HG02852 (cell line): Measurements from ENCODE around the gene TEX29.

Experiments used
- ATAC-seq: cut with Tn5 transposase; IDR thresholded peaks from one replicate; pipeline ENCODE4 v1.9.1; 2021; ENCODE audit warnings: mild to moderate bottlenecking, moderate library complexity; ENCODE audit not compliant: unreplicated experiment

TEX29 gene

DNA sequence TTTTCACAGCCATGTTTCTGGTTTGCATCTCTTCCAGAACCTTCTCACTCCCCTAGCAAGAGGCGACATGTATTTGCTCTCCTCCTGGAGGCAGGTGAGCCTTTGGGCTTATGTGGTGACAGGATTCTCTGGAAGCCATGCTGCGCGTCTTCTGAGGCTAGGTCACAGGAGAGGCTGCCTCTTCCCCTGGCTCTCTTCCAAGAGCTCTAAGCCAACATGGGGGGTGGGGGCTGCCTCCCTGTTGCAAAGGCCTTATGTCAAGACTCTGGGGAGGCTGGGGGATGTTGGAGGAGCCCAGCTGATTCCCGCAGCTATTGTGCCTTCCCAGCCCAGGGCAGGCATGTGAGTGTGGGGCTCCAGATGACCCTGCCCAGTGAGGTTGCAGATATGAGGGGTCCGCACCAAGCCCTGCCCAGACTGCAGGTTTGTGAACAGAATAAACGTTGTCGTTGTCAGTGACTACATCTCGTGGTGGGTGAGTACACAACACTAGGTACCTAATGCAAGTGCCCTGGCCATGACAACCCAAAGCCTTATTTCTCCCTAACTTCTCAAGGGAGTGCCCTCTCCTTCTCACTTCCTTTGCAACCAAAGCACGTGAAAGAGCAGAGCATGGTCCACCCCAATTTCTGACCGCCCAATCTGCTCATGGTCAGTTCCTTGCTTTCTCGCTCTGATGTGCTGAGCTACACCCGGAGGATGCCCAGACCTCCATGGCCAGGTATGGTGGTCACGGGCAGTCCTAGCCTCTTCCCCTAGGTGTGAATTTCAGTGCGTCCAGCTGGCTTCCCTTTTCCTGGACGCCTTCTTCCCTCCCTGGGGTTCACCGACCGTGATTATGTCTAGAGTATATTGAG lies 44.9 kb downstream of the TEX29 start:
- no peak for ATAC-seq

DNA sequence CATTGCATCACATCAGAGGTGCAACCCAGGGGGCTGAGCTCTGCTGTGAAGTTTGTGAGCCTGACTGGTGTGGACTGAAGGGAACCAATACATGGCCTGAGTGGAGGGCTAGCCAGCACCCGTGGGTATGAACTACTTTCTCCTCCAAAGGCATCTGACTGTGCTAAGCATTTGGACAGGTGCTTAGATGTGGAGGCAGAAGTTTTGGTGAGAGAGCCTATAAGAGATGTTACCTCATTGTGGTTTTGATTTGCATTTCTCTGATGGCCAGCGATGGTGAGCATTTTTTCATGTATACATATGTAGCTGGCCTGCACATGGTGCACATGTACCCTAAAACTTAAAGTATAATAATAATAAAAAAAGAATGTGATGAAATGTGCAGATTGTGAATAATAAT lies 46.9 kb downstream of the TEX29 start:
- ATAC-seq: no peak

DNA sequence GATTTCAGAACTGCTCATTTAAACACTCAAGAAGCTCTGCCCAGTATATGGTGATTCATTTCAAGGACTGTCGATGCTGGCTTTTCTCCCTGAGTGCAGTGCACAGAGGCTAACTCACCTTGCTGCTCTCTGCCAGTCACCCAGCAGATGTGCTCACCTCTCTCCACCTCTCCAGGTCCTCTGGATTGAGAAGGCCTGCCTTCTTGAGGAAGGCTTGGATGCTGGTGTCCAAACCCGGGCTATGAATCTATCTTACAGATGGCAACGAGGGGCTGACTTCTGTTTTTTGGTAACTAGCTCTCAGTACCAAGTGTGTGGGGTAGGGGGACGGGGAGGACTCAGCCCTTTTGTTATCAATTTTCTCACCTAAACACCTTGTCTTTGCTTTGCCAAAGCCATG lies 47.6 kb downstream of the TEX29 start:
- ATAC-seq: no peak

DNA sequence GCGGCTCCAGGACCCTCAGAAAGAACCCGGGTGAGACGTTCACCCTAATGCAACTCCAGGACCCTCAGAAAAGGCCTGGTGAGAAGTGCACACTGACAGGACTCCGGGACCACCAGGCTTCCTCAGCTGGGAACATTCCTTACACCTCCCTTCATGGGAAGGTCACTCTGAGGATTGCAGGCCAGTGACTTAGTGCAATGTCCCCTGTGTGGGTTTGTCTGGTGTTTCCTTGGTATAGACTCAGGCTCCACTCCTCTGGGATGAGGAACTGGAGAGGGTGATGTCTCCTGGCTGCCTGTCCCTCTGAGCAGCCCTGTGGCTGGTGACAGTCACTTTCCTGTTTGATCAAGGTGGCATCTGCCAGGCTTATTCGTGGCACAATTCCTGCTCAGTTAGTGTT lies 49.7 kb downstream of the TEX29 start:
- no peak for ATAC-seq

DNA sequence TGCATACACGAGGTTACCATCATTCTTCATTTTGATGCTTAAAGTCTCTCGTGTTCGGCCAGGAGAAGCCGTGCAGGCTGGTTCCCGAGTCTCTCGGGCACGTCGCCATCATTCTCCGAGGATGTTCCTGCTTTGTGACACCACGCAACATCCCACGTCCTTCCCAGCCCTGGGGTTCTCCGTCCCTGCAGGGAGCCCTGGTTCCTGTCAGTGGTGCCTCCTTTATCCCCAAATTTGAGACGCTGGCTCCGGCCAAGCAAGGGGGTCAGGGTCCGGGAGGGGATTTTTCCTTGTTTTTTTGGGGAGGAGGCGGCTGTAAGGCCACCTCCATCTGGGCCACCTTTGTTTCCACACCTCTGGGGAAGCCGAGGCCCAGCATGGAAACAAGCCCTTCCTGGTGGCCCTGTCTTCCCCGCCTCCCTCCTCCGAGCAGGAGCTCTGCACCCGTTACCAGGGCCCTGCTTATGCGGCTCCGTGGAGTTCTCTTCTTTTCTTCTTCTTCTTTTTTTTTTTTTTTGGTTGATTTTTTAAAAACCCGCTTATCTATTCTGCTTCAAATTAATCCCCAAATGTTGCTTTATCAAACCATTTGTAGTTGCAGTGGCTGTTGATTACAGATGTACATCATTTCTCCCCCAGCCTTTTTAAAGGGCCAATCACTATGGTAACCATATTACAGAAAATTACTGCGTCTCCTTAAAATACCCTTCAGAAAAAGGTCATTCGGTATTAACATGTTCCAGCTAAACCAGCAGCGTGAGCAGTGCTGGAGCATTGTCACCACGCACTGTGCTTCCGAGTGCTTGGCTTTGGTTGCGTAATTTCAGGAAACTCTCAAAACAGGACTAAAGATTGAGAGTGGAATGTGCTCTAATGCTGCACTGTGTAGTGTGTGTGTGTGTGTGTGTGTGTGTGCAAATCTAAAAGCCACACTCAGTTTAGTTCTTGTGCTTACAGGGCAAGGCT lies 50.4 kb downstream of the TEX29 start:
- no peak for ATAC-seq

DNA sequence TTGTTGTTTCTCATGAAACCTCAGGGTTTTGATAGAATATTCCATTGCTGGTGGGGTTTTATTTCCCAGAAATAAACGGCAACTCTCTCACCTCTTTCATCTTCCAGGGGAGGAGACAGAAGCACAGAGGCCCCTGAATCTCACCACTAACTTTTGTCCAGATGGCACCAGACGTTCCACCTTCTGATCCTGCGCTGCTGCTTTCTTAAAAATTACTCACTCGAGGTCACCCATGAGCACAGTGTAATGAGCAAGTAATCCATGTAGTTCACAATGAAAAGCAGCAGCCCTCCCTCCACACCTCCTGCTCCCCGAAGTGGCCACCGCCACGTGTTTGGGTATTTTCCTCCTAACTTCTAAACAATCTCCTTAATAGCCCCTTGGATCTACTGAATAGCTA lies 51.3 kb downstream of the TEX29 start:
- no peak for ATAC-seq

DNA sequence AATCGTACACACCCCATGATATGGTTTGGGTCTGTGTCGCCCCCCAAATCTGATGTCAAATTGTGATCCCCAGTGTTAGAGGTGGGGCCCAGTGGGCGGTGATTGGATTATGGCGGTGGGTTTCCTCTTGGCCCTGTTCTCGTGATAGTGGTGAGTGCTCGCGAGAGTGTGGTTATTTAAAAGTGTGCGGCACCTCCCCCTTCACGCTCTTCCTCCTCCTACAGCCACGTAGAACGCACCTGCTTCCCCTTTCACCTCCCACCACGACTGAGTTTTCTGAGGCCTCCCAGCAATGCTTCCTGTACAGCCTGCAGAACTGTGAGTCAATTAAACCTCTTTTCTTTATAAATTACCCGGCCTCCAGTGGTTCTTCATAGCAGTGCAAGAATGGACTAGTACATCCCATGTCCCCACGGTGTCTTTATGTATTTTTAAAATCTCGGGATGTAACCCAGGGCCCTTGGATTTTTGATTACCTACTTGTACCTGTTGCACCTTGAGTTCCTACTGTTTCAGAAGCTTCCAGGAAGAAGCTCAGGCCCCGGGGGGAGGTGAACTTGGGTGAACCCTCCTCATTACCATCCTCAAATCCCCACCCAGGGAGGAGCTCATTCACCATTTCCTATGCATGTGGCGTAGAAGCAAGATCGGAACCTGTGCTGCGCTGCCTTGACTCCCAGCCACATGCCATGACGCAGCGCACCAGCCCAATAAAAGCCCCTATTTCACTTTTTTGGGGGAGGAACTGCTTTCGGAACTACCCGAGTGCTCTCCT lies 52.4 kb downstream of the TEX29 start:
- no peak for ATAC-seq

DNA sequence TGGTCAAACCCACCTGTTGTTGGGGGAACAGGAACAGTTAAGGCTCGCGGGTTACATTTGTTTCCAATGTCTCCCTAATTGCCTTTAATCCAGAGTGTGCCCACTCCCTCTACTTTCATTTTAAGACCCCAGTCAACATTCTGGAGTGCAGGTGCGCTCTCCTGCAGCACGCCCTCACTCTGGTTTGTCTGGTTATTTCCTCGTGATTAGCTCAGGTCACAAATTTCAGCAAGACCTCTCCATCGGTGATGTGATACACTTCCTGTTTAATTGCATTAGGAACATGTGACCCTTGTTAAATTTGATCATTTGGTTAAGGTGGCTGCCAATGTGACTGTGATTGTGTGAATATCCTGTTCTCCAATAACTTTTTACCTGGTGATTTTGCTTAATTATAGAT lies 53.0 kb downstream of the TEX29 start:
- ATAC-seq: no peak

DNA sequence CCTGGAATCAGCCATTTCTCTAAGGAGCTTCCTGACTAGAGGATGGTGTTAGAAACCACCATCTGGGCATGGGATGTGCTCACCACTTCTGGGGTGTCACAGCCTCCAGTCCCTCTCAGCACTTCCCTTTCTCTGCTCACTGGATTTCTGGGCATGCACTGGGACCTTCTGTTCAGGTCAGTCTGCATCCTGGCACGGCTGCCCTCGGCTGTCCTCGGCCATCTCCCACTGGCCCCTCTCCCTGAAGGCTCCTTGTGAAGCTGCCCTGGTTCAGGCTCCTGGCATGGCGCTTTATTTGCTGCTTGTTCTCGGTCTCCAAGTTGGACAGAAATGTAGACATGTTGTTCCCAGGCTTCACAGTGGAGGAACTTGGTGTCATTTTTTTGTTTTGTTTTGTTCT lies 60.0 kb downstream of the TEX29 start:
- ATAC-seq: no peak

DNA sequence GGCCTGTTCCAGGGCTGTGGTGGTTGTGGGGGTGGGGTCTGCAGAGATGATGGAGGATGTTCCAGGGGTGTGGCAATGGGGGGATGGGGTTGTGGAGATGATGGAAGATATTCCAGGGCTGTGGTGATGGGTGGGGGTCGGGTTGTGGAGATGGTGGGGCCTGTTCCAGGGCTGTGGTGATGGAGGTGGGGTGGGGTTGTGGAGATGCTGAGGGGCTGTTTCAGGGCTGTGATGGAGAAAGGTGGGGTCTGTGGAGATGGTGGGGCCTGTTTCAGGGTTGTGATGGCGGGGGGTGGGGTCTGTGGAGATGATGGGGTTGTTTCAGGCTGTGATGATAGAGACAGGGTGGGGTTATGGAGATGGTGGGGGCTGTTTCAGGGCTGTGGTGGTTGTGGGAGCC lies 62.0 kb downstream of the TEX29 start:
- ATAC-seq: no peak

DNA sequence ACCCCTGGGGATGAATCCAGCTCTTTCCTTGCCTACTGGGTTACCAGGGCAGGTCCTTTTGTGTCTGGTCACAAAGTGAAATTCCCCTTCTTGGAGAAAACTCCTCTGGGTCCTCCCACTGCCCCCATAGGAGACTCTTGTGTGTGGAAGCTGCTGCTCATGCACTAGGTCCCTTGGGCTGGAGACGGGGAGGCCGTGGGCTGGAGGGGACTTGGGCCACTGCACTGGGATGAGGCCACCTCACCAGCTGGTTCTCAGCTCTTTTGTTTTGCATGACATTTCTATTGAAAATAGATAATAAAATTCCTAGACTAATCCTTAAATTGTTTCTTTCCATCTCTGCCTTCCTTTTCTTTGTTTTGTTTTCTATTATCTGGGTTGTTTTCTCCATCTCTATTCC lies 62.4 kb downstream of the TEX29 start:
- no peak for ATAC-seq

DNA sequence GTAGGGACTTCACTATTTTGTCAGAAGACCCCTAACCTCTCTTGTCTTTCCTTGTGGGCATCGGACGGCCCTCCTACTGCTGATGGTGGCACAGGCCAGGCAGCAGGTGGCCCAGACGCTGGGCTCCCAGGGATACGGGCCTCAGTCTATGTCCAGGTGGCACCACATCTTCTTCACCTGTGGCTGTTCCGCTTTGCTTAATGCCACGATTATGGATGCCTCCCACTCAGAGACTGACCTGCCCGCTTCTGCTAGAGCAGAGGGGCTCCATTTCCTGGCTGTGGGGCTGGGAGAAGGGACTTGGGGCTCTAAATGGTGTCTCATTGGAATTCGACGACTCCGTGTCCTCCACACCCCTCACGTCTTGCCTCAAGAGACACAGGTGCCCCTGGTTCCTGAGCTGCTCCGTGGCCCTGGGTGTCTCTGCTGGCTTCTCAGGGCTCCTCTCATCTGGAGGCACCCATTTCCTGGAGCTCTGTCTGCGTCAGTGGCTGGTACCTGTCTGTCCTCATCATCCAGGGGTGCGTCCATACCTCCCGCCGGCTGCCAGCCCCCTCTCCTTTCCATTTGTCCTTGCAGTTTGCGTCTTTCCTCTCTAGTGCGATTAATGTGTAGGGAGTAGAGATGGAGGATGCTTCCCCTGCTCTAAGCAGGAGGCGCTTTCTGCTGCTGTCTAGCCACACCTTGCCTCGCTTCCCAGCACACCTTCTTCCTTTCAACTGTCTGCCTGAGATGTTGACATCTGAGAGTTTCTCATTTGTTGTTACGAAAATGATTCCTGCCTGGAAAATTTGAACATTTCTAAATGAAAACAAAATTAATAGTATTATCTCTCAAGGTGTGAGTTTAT lies 63.4 kb downstream of the TEX29 start:
- no peak for ATAC-seq

DNA sequence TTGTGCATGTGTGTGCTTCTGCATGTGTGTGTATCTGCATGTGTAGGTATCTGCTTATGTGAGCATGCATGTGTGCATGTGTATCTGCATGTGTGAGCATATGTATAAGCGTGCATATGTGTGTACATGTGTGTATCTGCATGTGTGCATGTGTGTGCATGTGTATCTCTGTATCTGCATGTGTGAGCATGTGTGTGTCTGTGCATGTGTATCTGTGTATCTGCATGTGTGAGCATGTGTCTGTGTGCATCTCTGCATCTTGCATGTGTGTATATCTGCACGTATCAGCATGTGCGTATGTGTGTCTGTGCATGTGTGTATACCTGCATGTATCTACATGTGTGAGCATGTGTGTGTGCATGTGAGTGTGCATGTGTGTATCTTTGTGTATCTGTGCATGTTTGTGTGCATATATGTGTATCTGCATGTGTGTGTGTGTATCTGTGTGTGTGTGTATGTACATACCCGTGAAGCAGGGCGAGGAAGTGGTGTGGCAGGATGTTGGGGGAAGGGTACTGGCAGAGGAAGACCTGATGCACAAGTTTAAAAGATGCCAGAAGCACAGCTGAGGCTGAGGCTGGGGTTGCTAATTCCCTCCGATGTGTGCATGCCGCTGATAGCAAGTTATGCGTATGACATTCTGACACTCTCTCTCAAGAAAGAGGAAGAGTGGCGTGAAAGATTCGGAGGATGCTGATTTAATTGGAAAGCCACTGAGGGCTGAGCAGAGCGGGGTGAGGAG lies 64.2 kb downstream of the TEX29 start:
- no peak for ATAC-seq

DNA sequence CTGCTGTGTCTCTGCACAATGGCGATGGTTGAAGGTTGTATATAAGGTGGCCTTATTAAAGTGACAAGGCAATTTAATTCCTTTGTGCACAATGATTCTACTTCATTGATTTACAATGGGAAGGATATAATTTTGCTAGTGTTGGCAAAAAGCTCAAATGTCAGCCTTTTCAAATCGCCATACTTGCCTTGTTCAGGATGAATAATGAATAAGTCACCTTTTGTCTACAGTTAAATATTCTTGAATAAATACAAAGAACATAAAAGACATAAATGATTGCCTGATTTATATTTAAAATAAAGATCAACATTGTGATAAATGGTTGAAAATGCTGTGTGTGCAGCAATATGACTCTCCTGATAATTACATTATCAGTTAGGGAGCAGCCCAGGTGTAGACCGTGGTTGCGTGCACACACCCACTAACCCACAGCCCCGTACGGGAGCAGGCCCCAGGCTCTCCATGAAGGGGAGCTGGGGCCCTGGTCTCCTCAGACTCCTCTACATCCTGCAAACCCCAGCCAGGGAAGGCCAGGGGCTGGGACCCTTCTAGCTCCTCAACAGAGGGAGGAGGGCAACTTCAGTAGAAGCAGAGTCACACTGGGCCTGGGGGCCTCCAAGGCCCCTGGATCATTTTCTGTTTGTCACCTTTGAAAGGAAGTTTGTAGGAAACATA lies 64.9 kb downstream of the TEX29 start:
- ATAC-seq: no peak

DNA sequence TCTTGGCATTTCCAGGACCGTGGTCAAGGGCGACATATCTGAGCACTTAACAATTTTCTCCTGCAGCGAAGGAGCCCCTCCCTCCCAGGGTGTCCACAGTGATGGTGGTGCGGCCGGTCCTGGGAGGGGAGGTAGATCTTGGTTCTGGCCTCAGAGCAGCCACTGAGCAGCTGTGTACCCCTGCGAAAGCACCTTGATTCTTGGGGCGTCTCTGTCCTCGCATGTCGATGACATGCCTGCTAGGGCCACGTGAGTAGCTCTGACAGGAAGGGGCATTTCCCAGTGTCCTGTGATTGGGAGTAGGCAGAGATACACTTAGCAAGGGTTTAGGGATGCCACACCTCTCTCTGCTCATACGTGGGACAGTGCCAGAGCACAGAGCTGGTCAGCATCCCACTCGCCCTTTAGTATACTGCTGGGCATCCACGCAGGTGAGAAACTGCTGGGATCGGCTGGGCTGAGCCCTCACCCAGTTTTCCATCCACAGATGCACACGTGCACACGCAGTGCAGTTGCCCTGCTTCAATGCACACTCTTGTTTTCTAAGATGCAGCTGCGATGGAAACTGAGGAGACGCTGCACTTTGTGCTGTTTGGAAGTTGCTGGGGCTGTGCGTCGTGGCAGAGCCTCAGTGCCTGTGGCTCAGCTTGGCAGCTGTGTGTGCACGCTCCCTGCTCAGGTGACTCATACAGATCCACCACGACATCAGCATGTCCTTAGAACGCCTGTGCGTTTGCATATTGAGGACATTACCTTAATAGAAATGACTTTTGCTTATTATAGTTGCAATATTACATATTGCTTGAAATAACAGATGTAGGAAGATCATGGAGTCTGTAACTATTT lies 66.8 kb downstream of the TEX29 start:
- ATAC-seq: no peak

DNA sequence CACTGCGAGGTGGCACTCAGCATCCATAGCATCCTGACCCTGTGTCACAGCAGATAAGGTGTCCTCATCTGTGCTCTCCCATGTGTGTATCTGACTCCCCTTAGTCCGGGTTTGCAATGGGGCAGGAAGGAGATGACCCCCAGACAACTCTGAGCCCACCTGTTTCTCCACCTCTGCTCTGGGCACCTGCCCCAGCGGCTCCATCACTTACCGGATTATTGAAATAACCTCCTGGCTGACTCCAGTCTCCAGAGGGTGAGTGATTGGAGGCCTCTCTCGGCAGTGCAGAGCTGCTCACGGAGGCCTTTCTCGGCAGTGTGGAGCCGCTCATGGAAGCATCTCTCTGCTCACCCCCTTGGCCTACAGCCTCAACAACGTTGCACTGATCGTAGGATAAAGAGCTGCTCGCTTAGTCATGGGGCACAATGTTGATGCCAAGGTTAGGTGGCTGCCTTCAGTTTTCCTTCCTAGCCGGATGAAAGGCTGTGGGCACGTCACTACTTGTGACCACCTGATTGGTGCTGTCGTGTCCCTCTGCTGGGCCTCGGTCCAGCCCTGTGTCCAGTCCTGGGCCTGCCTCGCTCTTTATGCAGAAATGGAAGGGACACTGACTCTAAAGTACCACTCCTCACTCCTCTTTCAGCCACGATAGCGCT lies 67.6 kb downstream of the TEX29 start:
- ATAC-seq: no peak

DNA sequence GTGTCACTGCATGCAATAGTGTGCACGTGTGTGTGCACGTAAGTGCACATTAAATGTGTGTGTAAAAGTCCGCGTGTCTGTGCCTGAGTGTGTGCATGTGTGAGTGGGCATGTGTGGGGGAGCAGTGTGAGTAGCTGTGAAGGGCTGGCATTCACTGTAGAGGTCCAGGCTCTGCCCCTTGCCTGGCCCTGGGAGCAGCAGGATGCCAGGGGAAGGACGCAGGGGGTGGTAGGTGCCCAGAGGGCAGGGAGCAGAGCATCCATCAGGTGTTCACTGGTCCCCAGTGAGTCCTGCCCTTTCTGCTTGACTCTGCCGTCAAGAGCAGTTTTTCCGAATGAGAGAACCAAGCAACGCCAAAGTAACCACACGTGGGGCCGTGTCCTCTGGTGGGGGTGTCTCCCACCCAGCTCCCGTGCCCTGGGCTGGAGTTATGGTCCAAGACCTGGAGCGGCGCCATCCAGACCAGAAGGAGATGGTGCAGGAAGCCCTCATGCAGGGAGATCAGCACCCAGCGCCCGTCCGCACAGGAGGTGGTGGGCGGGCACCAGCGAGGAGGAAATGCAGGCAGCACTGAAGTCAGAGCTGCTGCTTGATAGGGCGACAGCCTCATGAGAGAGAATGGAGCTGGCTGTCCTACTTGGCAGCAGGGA lies 68.5 kb downstream of the TEX29 start:
- ATAC-seq: no peak
